ENCODE measurements around the gene PACS2. TPM values are rescaled to one million over a fixed set of nuclear protein-coding genes. Genes with fewer than 3 reads are reported as not detected.
"Not testable (repeated sequence)": the region's sequence is repeated elsewhere in the genome, so short reads cannot be mapped to it uniquely, and the experiment has no call there.

Gene PACS2
- total RNA-seq, 3 donors from 2014 or later (not counting 1 experiment from before 2014, with no cell fraction given) = 58.4 to 76.5 (median 69.2) TPM

DNA sequence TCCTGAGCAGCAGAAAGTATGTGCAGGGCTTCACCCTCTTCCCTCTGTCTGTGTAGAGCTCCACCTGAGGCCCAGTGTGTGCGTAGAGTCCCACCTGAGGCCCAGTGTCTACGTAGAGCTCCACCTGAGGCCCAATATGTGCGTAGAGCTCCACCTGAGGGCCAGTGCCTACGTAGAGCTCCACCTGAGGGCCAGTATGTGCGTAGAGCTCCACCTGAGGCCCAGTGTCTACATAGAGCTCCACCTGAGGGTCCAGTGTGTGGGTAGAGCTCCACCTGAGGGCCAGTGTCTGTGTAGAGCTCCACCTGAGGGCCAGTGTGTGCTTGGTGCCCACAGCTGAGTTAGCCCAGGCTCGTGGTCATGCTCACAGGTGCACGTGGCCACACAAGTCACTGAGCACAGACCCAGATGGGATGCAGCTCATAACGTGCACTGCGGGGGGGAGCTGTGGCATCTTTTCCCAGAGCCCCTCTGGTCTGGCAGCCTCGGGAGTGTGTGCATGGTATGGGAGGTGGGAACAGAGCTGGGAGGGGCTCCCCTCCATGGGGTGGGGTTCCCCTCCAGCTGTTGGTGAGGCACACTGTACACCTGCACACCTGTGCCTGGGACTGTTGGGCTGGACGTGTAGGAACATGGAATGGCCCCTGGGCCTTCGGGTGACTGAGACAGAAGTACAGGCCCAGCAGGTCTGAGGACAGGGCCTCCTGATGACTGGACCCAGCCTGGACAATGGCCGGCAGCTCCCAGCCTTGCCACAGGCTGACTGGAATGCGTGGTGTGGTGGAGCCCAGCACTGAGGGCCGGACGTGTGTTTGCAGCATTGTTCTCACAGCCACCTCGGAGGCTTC lies 20.1 kb downstream of the PACS2 start:
- Histone ChIP-seq H3K9me3 (ENCODE audit: control insufficient read depth, insufficient read depth, low read length) (no peaks in the 10 kb centered on the region), H3K27me3 (ENCODE audit: control insufficient read depth, insufficient read depth, low read length) (no peaks in the 10 kb centered on the region), H3K36me3 (ENCODE audit: control insufficient read depth, insufficient read depth, low read length) (no peaks in the 10 kb centered on the region), H3K4me1 (ENCODE audit: control insufficient read depth, insufficient read depth, low read length) (peaks cover 16% of the 10 kb centered on the region), H3K27ac (ENCODE audit: low read length) (no peak overlapping the region), H3K4me3 (ENCODE audit: low read length) (no peak overlapping the region)
- no peak overlapping the region for H3K4me3 Mint-ChIP-seq
- no peaks in the 10 kb centered on the region for H3K27me3 Mint-ChIP-seq (ENCODE audit: low read depth in 2 of 2)
- TF ChIP-seq, protein P1, sequence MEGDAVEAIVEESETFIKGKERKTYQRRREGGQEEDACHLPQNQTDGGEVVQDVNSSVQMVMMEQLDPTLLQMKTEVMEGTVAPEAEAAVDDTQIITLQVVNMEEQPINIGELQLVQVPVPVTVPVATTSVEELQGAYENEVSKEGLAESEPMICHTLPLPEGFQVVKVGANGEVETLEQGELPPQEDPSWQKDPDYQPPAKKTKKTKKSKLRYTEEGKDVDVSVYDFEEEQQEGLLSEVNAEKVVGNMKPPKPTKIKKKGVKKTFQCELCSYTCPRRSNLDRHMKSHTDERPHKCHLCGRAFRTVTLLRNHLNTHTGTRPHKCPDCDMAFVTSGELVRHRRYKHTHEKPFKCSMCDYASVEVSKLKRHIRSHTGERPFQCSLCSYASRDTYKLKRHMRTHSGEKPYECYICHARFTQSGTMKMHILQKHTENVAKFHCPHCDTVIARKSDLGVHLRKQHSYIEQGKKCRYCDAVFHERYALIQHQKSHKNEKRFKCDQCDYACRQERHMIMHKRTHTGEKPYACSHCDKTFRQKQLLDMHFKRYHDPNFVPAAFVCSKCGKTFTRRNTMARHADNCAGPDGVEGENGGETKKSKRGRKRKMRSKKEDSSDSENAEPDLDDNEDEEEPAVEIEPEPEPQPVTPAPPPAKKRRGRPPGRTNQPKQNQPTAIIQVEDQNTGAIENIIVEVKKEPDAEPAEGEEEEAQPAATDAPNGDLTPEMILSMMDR (IDR thresholded peaks at IDR 0.05) = no peak
- intact Hi-C loops (cut with micrococcal nuclease) = no loop called here
- H3K4me1 Mint-ChIP-seq = peaks cover 6 to 31% of the 10 kb centered on the region in 2 donors
- H3K9me3 Mint-ChIP-seq = no peaks in the 10 kb centered on the region
- no peaks in the 10 kb centered on the region for H3K36me3 Mint-ChIP-seq
- ATAC-seq (no peak), DNase-seq (no peak)
- H3K27ac Mint-ChIP-seq = no peak overlapping the region
- 89% methylated on average over 17 of the region's 17 CpGs for WGBS (ENCODE audit: insufficient coverage)

- H3K9me3 Mint-ChIP-seq; ATAC-seq; H3K27ac ChIP-seq (ENCODE audit: low read length); intact Hi-C loops (cut with micrococcal nuclease); H3K9me3 ChIP-seq (ENCODE audit: control insufficient read depth, insufficient read depth, low read length); H3K27me3 Mint-ChIP-seq (ENCODE audit: low read depth in 2 of 2); H3K27ac Mint-ChIP-seq; H3K36me3 Mint-ChIP-seq; H3K36me3 ChIP-seq (ENCODE audit: control insufficient read depth, insufficient read depth, low read length); H3K4me3 ChIP-seq (ENCODE audit: low read length); H3K27me3 ChIP-seq (ENCODE audit: control insufficient read depth, insufficient read depth, low read length); H3K4me3 Mint-ChIP-seq; DNase-seq: not testable (repeated sequence)
- peaks cover 12% of the 10 kb centered on the region for H3K4me1 ChIP-seq (ENCODE audit: control insufficient read depth, insufficient read depth, low read length)
- H3K4me1 Mint-ChIP-seq = peaks cover 6 to 31% of the 10 kb centered on the region in 2 donors
- WGBS (ENCODE audit: insufficient coverage) = 75% methylated on average over 22 of the region's 22 CpGs
These were observed 20.6 kb downstream of the PACS2 start for GRCh38 chr14:105335231-105335542.

DNA sequence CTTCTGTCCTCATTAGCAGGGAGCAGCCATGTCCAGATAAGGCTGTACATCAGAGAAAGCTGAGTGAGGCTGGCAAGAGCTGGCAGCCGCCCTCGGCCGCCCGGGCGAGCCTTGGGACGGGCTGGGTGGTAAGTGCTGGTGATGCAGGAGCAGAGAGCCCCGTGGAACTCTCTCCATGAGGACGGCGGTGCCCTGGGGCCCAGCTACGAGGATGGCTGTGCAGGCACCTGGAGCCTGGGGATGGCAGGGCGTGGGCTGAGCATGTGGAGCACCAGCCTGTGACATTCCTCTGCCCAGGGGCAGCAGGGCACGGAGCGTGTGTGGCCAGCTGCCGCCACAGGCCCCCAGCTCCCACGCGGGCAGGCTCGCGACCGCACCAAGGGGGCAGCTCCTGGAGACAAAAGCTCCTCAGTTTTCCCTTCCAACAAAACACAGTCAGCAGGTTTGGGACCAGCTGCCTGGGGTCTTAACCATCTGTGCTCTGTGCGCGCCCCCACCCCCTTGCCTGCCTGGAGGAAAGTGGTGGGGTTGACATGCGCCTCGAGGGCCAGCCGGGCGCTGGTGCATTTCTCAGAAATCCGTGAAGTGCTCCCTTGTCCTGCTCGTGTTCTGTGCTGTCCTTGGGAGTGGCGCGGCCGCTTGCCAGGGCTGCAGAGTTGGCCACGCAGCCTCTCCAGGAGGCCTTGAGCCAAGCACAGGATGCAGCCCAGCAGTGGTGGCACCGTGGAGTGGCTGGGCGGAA lies 21.4 kb downstream of the PACS2 start:
- H3K36me3 ChIP-seq (ENCODE audit: control insufficient read depth, insufficient read depth, low read length) = no peaks in the 10 kb centered on the region
- no peaks in the 10 kb centered on the region for H3K27me3 ChIP-seq (ENCODE audit: control insufficient read depth, insufficient read depth, low read length)
- Mint-ChIP-seq H3K27ac (no peak overlapping the region), H3K4me1 (peaks cover 6 to 28% of the 10 kb centered on the region in 2 donors), H3K4me3 (no peak overlapping the region), H3K27me3 (ENCODE audit: low read depth in 2 of 2) (no peaks in the 10 kb centered on the region), H3K9me3 (no peaks in the 10 kb centered on the region), H3K36me3 (no peaks in the 10 kb centered on the region)
- TF ChIP-seq, protein P1 (IDR thresholded peaks at IDR 0.05) = no peak
- H3K9me3 ChIP-seq (ENCODE audit: control insufficient read depth, insufficient read depth, low read length) = no peaks in the 10 kb centered on the region
- no peak for ATAC-seq
- 96% methylated on average over 33 of the region's 33 CpGs for WGBS (ENCODE audit: insufficient coverage)
- intact Hi-C loops (cut with micrococcal nuclease) = no loop called here
- DNase-seq = no peak
- peaks cover 5% of the 10 kb centered on the region for H3K4me1 ChIP-seq (ENCODE audit: control insufficient read depth, insufficient read depth, low read length)
- H3K4me3 ChIP-seq (ENCODE audit: low read length) = no peak overlapping the region
- H3K27ac ChIP-seq (ENCODE audit: low read length) = no peak overlapping the region

- H3K9me3 Mint-ChIP-seq = no peaks in the 10 kb centered on the region
- DNase-seq (no peak), ATAC-seq (no peak)
- Histone ChIP-seq H3K27me3 (ENCODE audit: control insufficient read depth, insufficient read depth, low read length) (no peaks in the 10 kb centered on the region), H3K9me3 (ENCODE audit: control insufficient read depth, insufficient read depth, low read length) (no peaks in the 10 kb centered on the region), H3K27ac (ENCODE audit: low read length) (no peak overlapping the region), H3K36me3 (ENCODE audit: control insufficient read depth, insufficient read depth, low read length) (no peaks in the 10 kb centered on the region), H3K4me1 (ENCODE audit: control insufficient read depth, insufficient read depth, low read length) (peaks cover 5% of the 10 kb centered on the region), H3K4me3 (ENCODE audit: low read length) (no peak overlapping the region)
- H3K4me3 Mint-ChIP-seq = no peak overlapping the region
- intact Hi-C loops (cut with micrococcal nuclease) = no loop called here
- TF ChIP-seq, protein P1 (IDR thresholded peaks at IDR 0.05) = no peak
- H3K27me3 Mint-ChIP-seq (ENCODE audit: low read depth in 2 of 2) = no peaks in the 10 kb centered on the region
- H3K27ac Mint-ChIP-seq = no peak overlapping the region
- 95% methylated on average over 26 of the region's 26 CpGs for WGBS (ENCODE audit: insufficient coverage)
- peaks cover 5 to 26% of the 10 kb centered on the region in 2 donors for H3K4me1 Mint-ChIP-seq
- H3K36me3 Mint-ChIP-seq = no peaks in the 10 kb centered on the region
These were observed 22.1 kb downstream of the PACS2 start for GRCh38 chr14:105336477-105337287.
